Measurements from ENCODE around the gene CYB5D1. TPM values are rescaled to one million over a fixed set of nuclear protein-coding genes. Genes with fewer than 3 reads are reported as not detected.
A peak's percentile ranks its signal among the peaks of the same experiment; 100 is the strongest.

The CYB5D1 gene
- total and polyA plus RNA-seq, 2 of the 8 experiments (the other 6 are each of a cell fraction or from before 2014, with no cell fraction given), result 11.0 to 18.0 TPM

DNA sequence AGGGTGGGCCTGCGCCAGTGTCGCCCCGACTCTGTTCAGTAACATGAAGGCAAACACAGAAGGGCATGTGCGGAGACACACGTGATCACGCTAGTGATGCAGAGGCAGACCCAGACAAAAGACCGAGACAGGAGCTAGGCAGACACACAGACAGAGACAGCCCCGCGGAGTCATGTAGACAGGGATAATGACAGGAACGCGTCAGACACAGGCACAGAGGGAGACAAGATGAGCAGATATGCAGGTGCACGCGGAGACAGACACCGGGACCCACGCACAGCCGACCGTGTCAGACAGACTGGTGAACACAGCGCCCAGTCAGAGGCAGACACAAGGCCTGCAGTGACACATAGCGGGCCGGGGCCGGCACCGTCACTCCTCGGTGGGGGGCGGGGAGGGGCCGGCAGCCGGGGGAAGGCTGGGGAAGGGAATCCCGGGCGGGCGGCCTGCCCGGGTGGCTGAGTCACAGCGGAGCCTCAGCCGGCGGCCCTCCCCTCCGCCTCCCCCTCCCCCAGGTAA lies 16.3 kb upstream of the CYB5D1 start (continued):
- TF ChIP-seq USF2 (IDR thresholded peaks at IDR 0.05; ENCODE audit: low read length), result 0 out of 2 replicates have a peak, but pooled peaks have one; percentile 25
- no peak for TF ChIP-seq CBX8 (IDR thresholded peaks at IDR 0.05; ENCODE audit: borderline replicate concordance, low read depth, low read length)
- TF ChIP-seq RXRA (IDR thresholded peaks at IDR 0.05; ENCODE audit: insufficient read depth, low read depth, low read length), result no peak
- no peak for TF ChIP-seq POLR2AphosphoS5 (IDR thresholded peaks at IDR 0.05; ENCODE audit: low read depth, low read length)
- no peak for TF ChIP-seq SP4 (IDR thresholded peaks at IDR 0.05; ENCODE audit: low read length)
- no peak for TF ChIP-seq CBX5 (IDR thresholded peaks at IDR 0.05; ENCODE audit: low read depth, low read length)
- no peak for TF ChIP-seq KDM5A (IDR thresholded peaks at IDR 0.05; ENCODE audit: low read length)
- peak; percentile 35 for TF ChIP-seq SAP30 (IDR thresholded peaks at IDR 0.05; ENCODE audit: insufficient read depth, insufficient replicate concordance, low read length)
- no peak for TF ChIP-seq JUND (IDR thresholded peaks at IDR 0.05; ENCODE audit: low read length)
- no peak for TF ChIP-seq TCF12 (IDR thresholded peaks at IDR 0.05; ENCODE audit: low read depth, low read length)
- no peak for TF ChIP-seq CREB1 (IDR thresholded peaks at IDR 0.05)
- TF ChIP-seq TEAD4 (IDR thresholded peaks at IDR 0.05; ENCODE audit: low read depth, low read length), result no peak
- TF ChIP-seq YY1 (IDR thresholded peaks at IDR 0.05; ENCODE audit: low read depth, low read length), result no peak
- no peak for TF ChIP-seq TBP (IDR thresholded peaks at IDR 0.05; ENCODE audit: low read depth, low read length)
- no peak for TF ChIP-seq RFX5 (IDR thresholded peaks at IDR 0.05; ENCODE audit: borderline replicate concordance, low read depth, low read length)
- TF ChIP-seq GABPA (IDR thresholded peaks at IDR 0.05; ENCODE audit: borderline replicate concordance, insufficient read depth, low read length), result no peak
- TF ChIP-seq SIX5 (IDR thresholded peaks at IDR 0.05; ENCODE audit: low read depth, low read length), result no peak
- no peak for TF ChIP-seq MAFK (IDR thresholded peaks at IDR 0.05; ENCODE audit: low read depth, low read length)
- TF ChIP-seq ASH2L (IDR thresholded peaks at IDR 0.05; ENCODE audit: low read length), result no peak
- TF ChIP-seq, protein P1, sequence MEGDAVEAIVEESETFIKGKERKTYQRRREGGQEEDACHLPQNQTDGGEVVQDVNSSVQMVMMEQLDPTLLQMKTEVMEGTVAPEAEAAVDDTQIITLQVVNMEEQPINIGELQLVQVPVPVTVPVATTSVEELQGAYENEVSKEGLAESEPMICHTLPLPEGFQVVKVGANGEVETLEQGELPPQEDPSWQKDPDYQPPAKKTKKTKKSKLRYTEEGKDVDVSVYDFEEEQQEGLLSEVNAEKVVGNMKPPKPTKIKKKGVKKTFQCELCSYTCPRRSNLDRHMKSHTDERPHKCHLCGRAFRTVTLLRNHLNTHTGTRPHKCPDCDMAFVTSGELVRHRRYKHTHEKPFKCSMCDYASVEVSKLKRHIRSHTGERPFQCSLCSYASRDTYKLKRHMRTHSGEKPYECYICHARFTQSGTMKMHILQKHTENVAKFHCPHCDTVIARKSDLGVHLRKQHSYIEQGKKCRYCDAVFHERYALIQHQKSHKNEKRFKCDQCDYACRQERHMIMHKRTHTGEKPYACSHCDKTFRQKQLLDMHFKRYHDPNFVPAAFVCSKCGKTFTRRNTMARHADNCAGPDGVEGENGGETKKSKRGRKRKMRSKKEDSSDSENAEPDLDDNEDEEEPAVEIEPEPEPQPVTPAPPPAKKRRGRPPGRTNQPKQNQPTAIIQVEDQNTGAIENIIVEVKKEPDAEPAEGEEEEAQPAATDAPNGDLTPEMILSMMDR (IDR thresholded peaks at IDR 0.05; ENCODE audit: control extremely low read depth in 1 of 3, insufficient read depth in 1 of 3, low read depth in 1 of 3, low read length in 3 of 3), result no peak
- TF ChIP-seq ZNF274 (IDR thresholded peaks at IDR 0.05; ENCODE audit: borderline replicate concordance, extremely low read depth, low read length), result no peak
- no peak for TF ChIP-seq CHD2 (IDR thresholded peaks at IDR 0.05; ENCODE audit: low read length)
- TF ChIP-seq POLR2A (IDR thresholded peaks at IDR 0.05; ENCODE audit: control extremely low read depth in 1 of 2, low read depth in 2 of 2, low read length in 2 of 2), result no peak
- TF ChIP-seq SP2 (IDR thresholded peaks at IDR 0.05; ENCODE audit: low read length), result no peak

Measured in H1 (cell line).